H1 (cell line): ENCODE data around the gene TMEM108. TPM values are rescaled to one million over a fixed set of nuclear protein-coding genes. Genes with fewer than 3 reads are reported as not detected.

Experiments used
- CTCF ChIA-PET: fragments of 300-600 bp; sonication (Branson Sonifier 250); formaldehyde crosslinking; loops from one replicate; lab custom pipeline; 2021; ENCODE audit not compliant: partially characterized antibody; lab: Charles Lee
- POLR2A ChIA-PET: fragments of 300-600 bp; sonication (Branson Sonifier 250); formaldehyde crosslinking; loops from one replicate; lab custom pipeline; 2021; ENCODE audit warnings: inconsistent platforms; ENCODE audit not compliant: partially characterized antibody; lab: Charles Lee
- DNase-seq, 2 experiments: peaks; one replicate each; pipeline versions ENCODE4 v3.0.0 to v3.0.0-alpha.2; 2010 to 2022; ENCODE audit warnings: low spot score in 2 of 2, low read depth in 1 of 2, mixed read lengths in 1 of 2
- FAIRE-seq: peaks from 2 replicates; lab custom pipeline; 2011; peaks lifted over from hg19 to GRCh38; lab: Jason Lieb, UNC
- H2AFZ ChIP-seq: 2 replicates; pipeline ENCODE4 v1.8.1; 2012; ENCODE audit warnings: low read length, inconsistent platforms
- H2AK5ac ChIP-seq: 2 replicates; pipeline ENCODE4 v1.6.1; 2013; ENCODE audit warnings: low read depth, low read length
- H2BK120ac ChIP-seq: replicated peaks from 2 replicates; pipeline ENCODE3; 2013; ENCODE audit warnings: low read depth, low read length, inconsistent platforms
- H2BK12ac ChIP-seq: 2 replicates; pipeline ENCODE4 v1.6.1; 2013; ENCODE audit warnings: low read depth, low read length
- H2BK15ac ChIP-seq: 2 replicates; pipeline ENCODE4 v1.6.1; 2013; ENCODE audit warnings: low read length
- H2BK20ac ChIP-seq: 2 replicates; pipeline ENCODE4 v1.6.1; 2013; ENCODE audit warnings: low read length
- H2BK5ac ChIP-seq: 2 replicates; pipeline ENCODE4 v1.6.1; 2013; ENCODE audit warnings: low read depth, low read length
- H3K14ac ChIP-seq: 2 replicates; pipeline ENCODE4 v1.6.1; 2013; ENCODE audit warnings: inconsistent platforms; ENCODE audit not compliant: insufficient read length
- H3K18ac ChIP-seq: 2 replicates; pipeline ENCODE4 v1.6.1; 2013; ENCODE audit warnings: low read length; ENCODE audit errors: extremely low read depth
- H3K23ac ChIP-seq: 2 replicates; pipeline ENCODE4 v1.6.1; 2013; ENCODE audit warnings: inconsistent platforms; ENCODE audit not compliant: insufficient read length
- H3K23me2 ChIP-seq: 2 replicates; pipeline ENCODE4 v1.6.1; 2013; ENCODE audit warnings: low read depth, low read length
- H3K27ac ChIP-seq: 2 replicates; pipeline ENCODE4 v1.6.1; 2011; ENCODE audit warnings: low read depth, low read length, inconsistent platforms
- H3K27me3 ChIP-seq, 4 experiments: replicated peaks in 1 of 4; 1 replicate in 1 of 4; 2 replicates in 3 of 4; pipeline versions ENCODE4 v1.6.1 to v1.8.1; 2011 to 2013; ENCODE audit warnings: low read length in 3 of 4, mild to moderate bottlenecking in 3 of 4, inconsistent platforms in 2 of 4, mixed read lengths in 2 of 4, moderate library complexity in 1 of 4; ENCODE audit not compliant: control insufficient read depth in 3 of 4, insufficient read depth in 3 of 4; ENCODE audit errors: extremely low read depth in 1 of 4
- H3K36me3 ChIP-seq, 4 experiments: 2 replicates each; pipeline versions ENCODE4 v1.6.1 to v1.8.1; 2011 to 2013; ENCODE audit warnings: mild to moderate bottlenecking in 4 of 4, low read length in 3 of 4, moderate library complexity in 2 of 4, control low read depth in 1 of 4, inconsistent platforms in 1 of 4; ENCODE audit not compliant: insufficient read depth in 4 of 4, control insufficient read depth in 2 of 4
- H3K4ac ChIP-seq: replicated peaks from 2 replicates; pipeline ENCODE3; 2013; ENCODE audit warnings: low read length, low read depth, mixed read lengths, inconsistent platforms; ENCODE audit not compliant: insufficient read length
- H3K4me1 ChIP-seq, 4 experiments: replicated peaks in 1 of 4; 1 replicate in 1 of 4; 2 replicates in 3 of 4; pipeline versions ENCODE4 v1.6.1 to v1.8.1; 2011 to 2013; ENCODE audit warnings: low read length in 3 of 4, inconsistent platforms in 2 of 4, mixed read lengths in 1 of 4; ENCODE audit not compliant: insufficient read depth in 4 of 4, control insufficient read depth in 3 of 4
- H3K4me2 ChIP-seq, 2 experiments: 2 replicates each; pipeline versions ENCODE4 v1.6.1 to v1.8.1; 2011 to 2013; ENCODE audit warnings: low read depth in 2 of 2, low read length in 2 of 2, control low read depth in 1 of 2, inconsistent platforms in 1 of 2, mild to moderate bottlenecking in 1 of 2; ENCODE audit not compliant: insufficient read depth in 1 of 2
- H3K4me3 ChIP-seq, 4 experiments: fragments of 200-600, 300-600 bp in 1 of 4; sonication (generic), shearing (Covaris generic), sonication (Bioruptor Twin) in 1 of 4; 2 replicates each; pipeline versions ENCODE4 v1.5.1 to v1.8.1; 2011 to 2016; ENCODE audit warnings: low read length in 4 of 4, low read depth in 3 of 4, control low read depth in 2 of 4, inconsistent platforms in 2 of 4, mild to moderate bottlenecking in 2 of 4, mixed read lengths in 1 of 4, moderate library complexity in 1 of 4; ENCODE audit not compliant: insufficient read depth in 2 of 4; ENCODE audit errors: extremely low read depth in 1 of 4
- H3K56ac ChIP-seq: replicated peaks from 2 replicates; pipeline ENCODE3; 2013; ENCODE audit warnings: low read depth, mild to moderate bottlenecking, mixed read lengths, low read length, inconsistent platforms; ENCODE audit not compliant: insufficient read length
- H3K79me1 ChIP-seq: 2 replicates; pipeline ENCODE4 v1.6.1; 2013; ENCODE audit warnings: low read depth, low read length, control low read depth
- H3K79me2 ChIP-seq, 2 experiments: 2 replicates each; pipeline versions ENCODE4 v1.6.1 to v1.8.1; 2012 to 2013; ENCODE audit warnings: low read length in 2 of 2, mild to moderate bottlenecking in 2 of 2, inconsistent platforms in 1 of 2; ENCODE audit not compliant: insufficient read depth in 2 of 2, control insufficient read depth in 1 of 2
- H3K9ac ChIP-seq, 4 experiments: replicated peaks in 1 of 4; 1 replicate in 1 of 4; 2 replicates in 3 of 4; pipeline versions ENCODE4 v1.6.1 to v1.8.1; 2011 to 2013; ENCODE audit warnings: low read depth in 3 of 4, low read length in 3 of 4, control low read depth in 2 of 4, mild to moderate bottlenecking in 2 of 4, moderate library complexity in 2 of 4, inconsistent platforms in 1 of 4; ENCODE audit errors: extremely low read depth in 1 of 4
- H3K9me3 ChIP-seq, 2 experiments: 2 replicates each; pipeline versions ENCODE4 v1.6.1 to v1.8.1; 2012 to 2013; ENCODE audit warnings: mild to moderate bottlenecking in 2 of 2, moderate library complexity in 2 of 2, control low read depth in 1 of 2, inconsistent platforms in 1 of 2, low read depth in 1 of 2, low read length in 1 of 2, mixed read lengths in 1 of 2; ENCODE audit not compliant: insufficient read depth in 2 of 2
- H4K20me1 ChIP-seq, 2 experiments: replicated peaks in 1 of 2; 2 replicates each; pipeline versions ENCODE3 to v1.8.1; 2011 to 2013; ENCODE audit warnings: inconsistent platforms in 2 of 2, low read length in 2 of 2, mild to moderate bottlenecking in 1 of 2; ENCODE audit not compliant: insufficient read depth in 2 of 2, control insufficient read depth in 1 of 2
- H4K5ac ChIP-seq: 2 replicates; pipeline ENCODE4 v1.6.1; 2013; ENCODE audit warnings: low read length, low read depth, mixed read lengths, inconsistent platforms; ENCODE audit not compliant: insufficient read length
- H4K8ac ChIP-seq: 2 replicates; pipeline ENCODE4 v1.8.0; 2013; ENCODE audit warnings: mild to moderate bottlenecking, moderate library complexity, low read length, inconsistent platforms; ENCODE audit not compliant: insufficient read depth; ENCODE audit errors: extremely low read depth
- H4K91ac ChIP-seq: replicated peaks from 2 replicates; pipeline ENCODE3; 2013; ENCODE audit warnings: low read length, mixed read lengths, inconsistent platforms; ENCODE audit not compliant: insufficient read length
- BACH1 ChIP-seq: IDR thresholded peaks from 2 replicates; pipeline ENCODE4 v1.6.1; 2012; ENCODE audit warnings: low read length, improper control_type of control experiment
- BRCA1 ChIP-seq: IDR thresholded peaks from 2 replicates; pipeline ENCODE4 v1.6.1; 2012; ENCODE audit warnings: low read depth, low read length, improper control_type of control experiment
- MAFK ChIP-seq: IDR thresholded peaks from 2 replicates; pipeline ENCODE4 v1.6.1; 2012; ENCODE audit warnings: low read depth, mild to moderate bottlenecking, improper control_type of control experiment, low read length
- RBBP5 ChIP-seq: IDR thresholded peaks from 2 replicates; pipeline ENCODE4 v1.7.1; 2012; ENCODE audit warnings: low read depth, mild to moderate bottlenecking, inconsistent platforms, low read length, moderate library complexity, borderline replicate concordance
- SUZ12 ChIP-seq: fragments of 200-600 bp; sonication (generic); IDR thresholded peaks from 2 replicates; pipeline ENCODE4 v1.6.1; 2012; ENCODE audit warnings: mild to moderate bottlenecking, inconsistent platforms, low read length, moderate library complexity, mixed read lengths
- WGBS, 2 experiments: shearing (Covaris generic) in 1 of 2; methylation state at CpG; one replicate each; pipeline versions ENCODE4 v1.1.6 to v1.1.7; 2013 to 2015; ENCODE audit warnings: low lambda C conversion rate in 2 of 2, mixed read lengths in 2 of 2, inconsistent platforms in 1 of 2, low coverage in 1 of 2, missing lambda C conversion rate in 1 of 2; ENCODE audit not compliant: insufficient replicate concordance in 2 of 2, insufficient coverage in 1 of 2, insufficient read length in 1 of 2; ENCODE audit errors: extremely low coverage in 1 of 2, missing lambda C conversion rate in 1 of 2; 5-methylcytosine and 5-hydroxymethylcytosine counted together
- polyA plus RNA-seq, 7 experiments: library from polyadenylated mRNA; depleted of rRNA in 3 of 7; stranded (reverse) in 5 of 7; unstranded in 2 of 7; fragments of >200 nt in 5 of 7; fragments of 200-250 nt in 2 of 7; gene quantifications; 1 replicate in 5 of 7; 2 replicates in 1 of 7; 4 replicates in 1 of 7; pipeline versions ENCODE4 v1.2.1 to v1.2.3, GENCODE V29; 2011 to 2013; ENCODE audit warnings: missing spikeins in 2 of 7, mixed read lengths in 2 of 7
- total RNA-seq: library from RNA; stranded (reverse); fragmentation: NEBNext Ultra II Directional; extraction: Animal tissue kit (Norgen Biotek cat#: 25700); gene quantifications from 2 replicates; pipeline ENCODE4 v1.2.1, GENCODE V29; 2021

TMEM108 gene
- total and polyA plus RNA-seq, 2 of the 8 experiments (the other 6 are each of a cell fraction or from before 2014, with no cell fraction given): 14.3 to 16.2 TPM

- ChIA-PET CTCF (interaction anchor here (0.6 to 1.3 kb wide), 2 partner anchors 10 to 59 kb away, joined by 3 to 4 read pairs; no protein-coding TSS in a partner anchor), POLR2A (no interaction called here)
- Histone ChIP-seq H4K8ac (no peak overlapping the region), H3K4me3 (no peak overlapping the region), H3K9me3 (peaks cover 12 to 25% of the 10 kb centered on the region in 2 experiments), H2BK12ac (no peak overlapping the region), H3K79me2 (no peaks in the 10 kb centered on the region), H4K91ac (no peak overlapping the region), H3K4ac (no peak overlapping the region), H3K79me1 (no peaks in the 10 kb centered on the region), H3K23me2 (no peaks in the 10 kb centered on the region), H2BK5ac (no peak overlapping the region), H3K14ac (no peak overlapping the region), H2AFZ (no peak overlapping the region), H3K9ac (no peak overlapping the region), H2BK120ac (no peak overlapping the region), H3K36me3 (no peaks in the 10 kb centered on the region), H3K56ac (no peak overlapping the region), H2BK20ac (no peak overlapping the region), H4K5ac (no peak overlapping the region), H3K27me3 (no peaks in the 10 kb centered on the region), H3K18ac (no peak overlapping the region), H2AK5ac (no peak overlapping the region), H3K4me2 (no peak overlapping the region), H2BK15ac (no peak overlapping the region), H4K20me1 (no peaks in the 10 kb centered on the region), H3K27ac (no peak overlapping the region), H3K23ac (no peak overlapping the region), H3K4me1 (no peaks in the 10 kb centered on the region)
- peak; percentile 100 for TF ChIP-seq MAFK
- TF ChIP-seq RBBP5: no peak
- peak; percentile 54; the same call in 1 of the 2 replicates for TF ChIP-seq BACH1
- TF ChIP-seq BRCA1: no peak
- TF ChIP-seq SUZ12: no peak
- FAIRE-seq (no peak), DNase-seq (no peak)
- WGBS, 2 experiments: 94% methylated on average over 2 of the region's 2 CpGs; no CpG with 5 or more reads in 1 of the 2 experiments
These were observed 30.6 kb upstream of the TMEM108 start for GRCh38 chr3:133007601-133008000.
